ENCODE results near the gene LDLRAD3. TPM values are rescaled to one million over a fixed set of nuclear protein-coding genes. Genes with fewer than 3 reads are reported as not detected.

The LDLRAD3 gene
- polyA plus RNA-seq, 3 donors, result 7.3 to 14.1 (median 10.4) TPM

DNA sequence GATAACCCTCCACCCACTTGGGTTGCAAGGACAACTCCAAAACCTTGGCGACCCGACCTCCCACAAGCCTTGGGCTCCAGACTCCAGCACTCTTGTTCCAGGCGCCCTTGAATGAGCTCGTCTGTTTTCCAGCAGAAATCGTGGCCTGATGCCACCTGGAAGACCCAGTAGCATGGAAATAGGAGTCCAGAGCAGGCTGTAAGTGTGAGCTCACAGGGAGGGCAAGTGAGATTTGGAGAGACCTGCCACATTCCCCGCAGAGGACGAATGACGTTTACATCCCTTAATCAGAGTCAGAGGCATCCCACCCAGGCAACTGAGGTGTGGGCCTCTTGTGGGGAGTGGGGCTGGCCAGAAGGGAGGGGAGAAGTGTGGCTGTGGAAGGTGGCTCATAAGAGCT is 71.9 kb downstream of the LDLRAD3 start:
- H3K9me3 Mint-ChIP-seq, result peaks cover 0 to 4% (median 3%) of the 10 kb centered on the region in 7 donors
- H3K4me3 Mint-ChIP-seq, result no peak overlapping the region

DNA sequence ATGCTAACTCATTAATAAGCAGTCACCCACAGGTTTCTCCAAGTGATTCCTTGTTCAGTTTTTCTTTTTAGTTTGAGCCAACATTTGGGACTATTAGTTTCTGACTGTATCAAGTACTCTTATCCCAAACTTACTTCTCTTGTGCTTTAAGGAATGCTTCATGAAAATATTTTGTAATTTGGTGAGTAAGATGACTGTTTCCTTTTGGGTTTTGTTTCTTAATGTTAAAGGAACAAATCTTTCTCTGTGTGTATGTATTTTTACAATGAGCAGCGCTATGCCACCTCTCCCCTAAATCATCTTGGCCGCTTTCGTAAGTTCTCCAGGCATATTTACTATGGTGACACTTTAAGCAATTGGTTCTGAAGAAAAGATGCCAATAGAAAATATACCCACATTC is 72.4 kb downstream of the LDLRAD3 start:
- TF ChIP-seq, protein P1, sequence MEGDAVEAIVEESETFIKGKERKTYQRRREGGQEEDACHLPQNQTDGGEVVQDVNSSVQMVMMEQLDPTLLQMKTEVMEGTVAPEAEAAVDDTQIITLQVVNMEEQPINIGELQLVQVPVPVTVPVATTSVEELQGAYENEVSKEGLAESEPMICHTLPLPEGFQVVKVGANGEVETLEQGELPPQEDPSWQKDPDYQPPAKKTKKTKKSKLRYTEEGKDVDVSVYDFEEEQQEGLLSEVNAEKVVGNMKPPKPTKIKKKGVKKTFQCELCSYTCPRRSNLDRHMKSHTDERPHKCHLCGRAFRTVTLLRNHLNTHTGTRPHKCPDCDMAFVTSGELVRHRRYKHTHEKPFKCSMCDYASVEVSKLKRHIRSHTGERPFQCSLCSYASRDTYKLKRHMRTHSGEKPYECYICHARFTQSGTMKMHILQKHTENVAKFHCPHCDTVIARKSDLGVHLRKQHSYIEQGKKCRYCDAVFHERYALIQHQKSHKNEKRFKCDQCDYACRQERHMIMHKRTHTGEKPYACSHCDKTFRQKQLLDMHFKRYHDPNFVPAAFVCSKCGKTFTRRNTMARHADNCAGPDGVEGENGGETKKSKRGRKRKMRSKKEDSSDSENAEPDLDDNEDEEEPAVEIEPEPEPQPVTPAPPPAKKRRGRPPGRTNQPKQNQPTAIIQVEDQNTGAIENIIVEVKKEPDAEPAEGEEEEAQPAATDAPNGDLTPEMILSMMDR (IDR thresholded peaks at IDR 0.05), result no peak
- no peak for DNase-seq
- H3K4me1 ChIP-seq (ENCODE audit: control insufficient read depth in 1 of 2, insufficient read depth in 2 of 2, low read length in 2 of 2), result peaks cover 17 to 30% of the 10 kb centered on the region in 2 donors
- Mint-ChIP-seq H3K4me3 (no peak overlapping the region), H3K27ac (no peak overlapping the region), H3K9me3 (peaks cover 0 to 4% (median 3%) of the 10 kb centered on the region in 7 donors), H3K4me1 (peaks cover 26% of the 10 kb centered on the region), H3K36me3 (no peaks in the 10 kb centered on the region), H3K27me3 (ENCODE audit: low read depth in 3 of 3) (peaks cover 0 to 4% (median 0%) of the 10 kb centered on the region in 3 donors)
- no peak overlapping the region for H3K27ac ChIP-seq (ENCODE audit: low read depth in 1 of 2, low read length in 2 of 2)
- H4K20me1 ChIP-seq (ENCODE audit: insufficient read depth, low read length), result peaks cover 45% of the 10 kb centered on the region
- H3K9ac ChIP-seq (ENCODE audit: insufficient read depth, low read length, poor library complexity, severe bottlenecking), result no peak overlapping the region
- no peaks in the 10 kb centered on the region for H3K27me3 ChIP-seq (ENCODE audit: control insufficient read depth in 2 of 2, insufficient read depth in 2 of 2, low read length in 2 of 2)
- no peaks in the 10 kb centered on the region for H3K36me3 ChIP-seq (replicated peaks in 1 of 2; ENCODE audit: control insufficient read depth in 1 of 2, insufficient read depth in 2 of 2, low read length in 2 of 2)
- intact Hi-C loops (cut with micrococcal nuclease), result no loop called here
- H3K9me3 ChIP-seq (replicated peaks in 1 of 2; ENCODE audit: control insufficient read depth in 1 of 2, insufficient read depth in 1 of 2, low read length in 2 of 2), result no peaks in the 10 kb centered on the region
- WGBS (ENCODE audit: insufficient coverage), result no CpG with 5 or more reads among the region's 3 CpGs
- H3K79me2 ChIP-seq (ENCODE audit: insufficient read depth, low read length), result no peaks in the 10 kb centered on the region
- H3K4me3 ChIP-seq (replicated peaks in 1 of 3; ENCODE audit: low read depth in 2 of 3, low read length in 3 of 3), result no peak overlapping the region
- no peak overlapping the region for H2AFZ ChIP-seq (ENCODE audit: insufficient read depth, low read depth, low read length, poor library complexity, severe bottlenecking)
- no peak overlapping the region for H3K4me2 ChIP-seq (replicated peaks; ENCODE audit: extremely low read depth, low read length, poor library complexity, severe bottlenecking)

More for the DNA sequence above, 71.9 kb downstream of the LDLRAD3 start:
- H3K27ac ChIP-seq (ENCODE audit: low read depth in 1 of 2, low read length in 2 of 2), result no peak overlapping the region
- H3K4me2 ChIP-seq (replicated peaks; ENCODE audit: extremely low read depth, low read length, poor library complexity, severe bottlenecking), result no peak overlapping the region
- no peak overlapping the region for H3K4me3 ChIP-seq (replicated peaks in 1 of 3; ENCODE audit: low read depth in 2 of 3, low read length in 3 of 3)
- H3K9ac ChIP-seq (ENCODE audit: insufficient read depth, low read length, poor library complexity, severe bottlenecking), result no peak overlapping the region
- H2AFZ ChIP-seq (ENCODE audit: insufficient read depth, low read depth, low read length, poor library complexity, severe bottlenecking), result no peak overlapping the region
- Mint-ChIP-seq H3K27ac (peak overlapping the region in 1 of 7 donors; percentile 31), H3K27me3 (ENCODE audit: low read depth in 3 of 3) (peaks cover 0 to 3% (median 0%) of the 10 kb centered on the region in 3 donors), H3K4me1 (peaks cover 26% of the 10 kb centered on the region), H3K36me3 (no peaks in the 10 kb centered on the region)
- intact Hi-C loops (cut with micrococcal nuclease), result no loop called here
- no peaks in the 10 kb centered on the region for H3K79me2 ChIP-seq (ENCODE audit: insufficient read depth, low read length)
- no peak for DNase-seq
- WGBS (ENCODE audit: insufficient coverage), result 97% methylated on average over 5 of the region's 8 CpGs
- no peaks in the 10 kb centered on the region for H3K9me3 ChIP-seq (replicated peaks in 1 of 2; ENCODE audit: control insufficient read depth in 1 of 2, insufficient read depth in 1 of 2, low read length in 2 of 2)
- no peaks in the 10 kb centered on the region for H3K27me3 ChIP-seq (ENCODE audit: control insufficient read depth in 2 of 2, insufficient read depth in 2 of 2, low read length in 2 of 2)
- H3K36me3 ChIP-seq (replicated peaks in 1 of 2; ENCODE audit: control insufficient read depth in 1 of 2, insufficient read depth in 2 of 2, low read length in 2 of 2), result no peaks in the 10 kb centered on the region
- H3K4me1 ChIP-seq (ENCODE audit: control insufficient read depth in 1 of 2, insufficient read depth in 2 of 2, low read length in 2 of 2), result peaks cover 17 to 30% of the 10 kb centered on the region in 2 donors
- TF ChIP-seq, protein P1 (IDR thresholded peaks at IDR 0.05), result no peak
- peaks cover 43% of the 10 kb centered on the region for H4K20me1 ChIP-seq (ENCODE audit: insufficient read depth, low read length)
